ENCODE data around the gene TCEAL7. TPM values are rescaled to one million over a fixed set of nuclear protein-coding genes. Genes with fewer than 3 reads are reported as not detected.
"Not testable (repeated sequence)": the region's sequence is repeated elsewhere in the genome, so short reads cannot be mapped to it uniquely, and the experiment has no call there.

The TCEAL7 gene
- total RNA-seq, 1 donor from 2014 or later: not detected

DNA sequence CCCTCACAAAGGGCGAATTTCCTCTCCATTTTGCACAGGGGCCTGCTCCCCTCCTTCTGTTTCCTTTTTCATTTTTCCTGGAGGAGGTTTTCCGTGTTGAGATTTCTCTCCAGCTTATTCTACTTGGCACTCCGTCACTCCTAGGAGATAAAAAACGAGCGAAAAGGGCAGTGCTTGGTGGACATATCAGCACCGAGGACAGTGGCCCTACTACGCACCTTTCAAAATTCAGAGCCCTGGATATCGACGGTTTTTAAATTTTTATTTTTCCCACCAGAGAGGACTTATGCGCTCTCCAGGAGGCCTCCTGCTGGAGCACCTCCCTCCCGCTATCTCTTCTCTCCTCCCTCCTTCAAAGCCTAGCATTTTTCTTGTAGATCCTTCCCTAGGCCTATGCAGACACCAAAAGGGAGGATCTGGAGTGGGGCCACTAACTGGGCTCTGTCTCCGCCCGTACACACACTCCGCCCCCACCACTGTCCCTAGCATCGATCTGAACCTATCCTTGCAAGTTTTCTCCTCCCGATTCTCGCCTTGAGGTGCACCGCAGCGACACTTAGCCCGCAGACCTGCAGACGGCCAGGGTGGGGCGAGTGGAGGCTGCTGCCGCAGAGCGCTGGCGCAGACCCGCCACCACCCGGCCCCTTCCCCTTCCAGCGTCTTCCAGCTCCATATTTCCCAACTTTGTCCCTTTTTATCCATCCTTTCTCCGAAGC is 17.8 kb downstream of the TCEAL7 start:
- no peak for DNase-seq (ENCODE audit: low spot score in 2 of 2)
- intact Hi-C loops (cut with DNase I): no loop called here
- no peaks in the 10 kb centered on the region for H3K27me3 ChIP-seq

DNA sequence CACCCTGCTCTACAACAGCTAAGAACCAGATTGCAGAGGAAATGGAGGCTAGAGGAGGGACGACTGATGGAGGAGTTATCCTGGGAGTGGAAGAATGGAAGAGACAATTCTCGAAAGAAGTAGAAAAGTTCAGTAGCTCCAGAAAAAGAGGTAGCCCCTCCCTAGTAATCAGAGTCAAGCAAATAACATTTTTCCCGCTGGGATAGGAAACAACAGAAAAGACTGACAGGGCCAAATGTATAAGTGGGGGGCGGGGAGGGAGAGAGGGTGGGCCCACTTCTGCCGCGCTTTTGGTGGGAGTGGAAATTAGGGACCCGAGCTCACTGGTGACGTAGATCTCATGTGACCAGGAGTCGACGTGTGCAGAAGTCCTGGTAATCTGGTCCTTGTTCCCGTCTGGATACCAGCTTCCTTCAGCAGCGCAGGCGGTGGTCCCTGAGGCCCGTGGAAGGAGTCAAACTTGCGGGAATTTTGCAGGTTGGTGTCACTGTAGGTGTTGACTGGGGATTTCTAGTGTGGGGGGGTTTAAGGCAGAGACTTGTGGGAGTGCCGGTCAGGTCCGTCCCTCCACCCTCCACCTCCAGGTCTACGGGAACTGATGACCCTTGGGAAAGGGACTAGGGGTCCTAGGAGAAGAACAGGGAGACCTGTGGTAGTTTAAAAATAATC is 26.2 kb downstream of the TCEAL7 start, which contains the start of gene TCEAL9:
Gene TCEAL9, plus strand, starts transcription at position 377 of the 669 bp plus-strand sequence. CDS start 1,179 bp downstream, outside the sequence.
- Histone ChIP-seq H3K4me3 (peak within 1 kb of the TSS; percentile 68 to 72), H3K27ac (peak within 1 kb of the TSS; percentile 86 to 89), H3K36me3 (no peaks in the 10 kb centered on the region), H3K9me3 (no peaks in the 10 kb centered on the region), H3K27me3 (no peaks in the 10 kb centered on the region), H3K4me1 (no peaks in the 10 kb centered on the region)
- TF ChIP-seq, protein P1, sequence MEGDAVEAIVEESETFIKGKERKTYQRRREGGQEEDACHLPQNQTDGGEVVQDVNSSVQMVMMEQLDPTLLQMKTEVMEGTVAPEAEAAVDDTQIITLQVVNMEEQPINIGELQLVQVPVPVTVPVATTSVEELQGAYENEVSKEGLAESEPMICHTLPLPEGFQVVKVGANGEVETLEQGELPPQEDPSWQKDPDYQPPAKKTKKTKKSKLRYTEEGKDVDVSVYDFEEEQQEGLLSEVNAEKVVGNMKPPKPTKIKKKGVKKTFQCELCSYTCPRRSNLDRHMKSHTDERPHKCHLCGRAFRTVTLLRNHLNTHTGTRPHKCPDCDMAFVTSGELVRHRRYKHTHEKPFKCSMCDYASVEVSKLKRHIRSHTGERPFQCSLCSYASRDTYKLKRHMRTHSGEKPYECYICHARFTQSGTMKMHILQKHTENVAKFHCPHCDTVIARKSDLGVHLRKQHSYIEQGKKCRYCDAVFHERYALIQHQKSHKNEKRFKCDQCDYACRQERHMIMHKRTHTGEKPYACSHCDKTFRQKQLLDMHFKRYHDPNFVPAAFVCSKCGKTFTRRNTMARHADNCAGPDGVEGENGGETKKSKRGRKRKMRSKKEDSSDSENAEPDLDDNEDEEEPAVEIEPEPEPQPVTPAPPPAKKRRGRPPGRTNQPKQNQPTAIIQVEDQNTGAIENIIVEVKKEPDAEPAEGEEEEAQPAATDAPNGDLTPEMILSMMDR (IDR thresholded peaks at IDR 0.05): no peak
- DNase-seq (ENCODE audit: low spot score in 2 of 2): peak in 1 of 2 donors; percentile 79
- intact Hi-C loops (cut with DNase I): loop anchor here (1.0 to 10.0 kb wide), 4 partner anchors 21 to 331 kb away; partner anchors contain the start of genes BEX3, BEX4 and MORF4L2

More for the DNA sequence above, 17.8 kb downstream of the TCEAL7 start:
- Histone ChIP-seq H3K36me3 (no peaks in the 10 kb centered on the region), H3K9me3 (no peaks in the 10 kb centered on the region), H3K4me1 (no peaks in the 10 kb centered on the region), H3K4me3 (no peak overlapping the region), H3K27ac (no peak overlapping the region)
- TF ChIP-seq, protein P1 (IDR thresholded peaks at IDR 0.05): no peak

DNA sequence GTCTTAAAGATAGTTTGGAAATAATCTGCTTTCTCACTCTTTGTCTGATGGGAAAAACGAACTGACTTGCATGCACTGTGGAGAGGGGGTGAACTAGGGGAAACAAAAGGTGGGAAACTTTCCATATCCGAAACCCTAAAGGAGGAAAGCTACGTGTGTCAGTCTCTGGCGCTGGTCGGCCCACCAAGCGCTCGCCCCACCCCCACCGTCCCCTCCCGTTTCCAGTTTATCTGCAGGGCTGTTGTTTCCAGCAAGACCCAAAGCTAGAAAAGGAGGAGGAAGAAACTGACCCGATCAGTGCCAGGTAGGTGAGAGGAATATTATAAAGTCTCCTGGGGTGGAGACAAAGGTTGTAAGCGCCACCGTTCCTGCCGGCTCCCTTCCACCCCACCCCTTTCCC is 26.8 kb downstream of the TCEAL7 start:
- TF ChIP-seq, protein P1 (IDR thresholded peaks at IDR 0.05): no peak
- Histone ChIP-seq H3K27ac (peak overlapping the region; percentile 86 to 89), H3K4me3 (peak overlapping the region; percentile 68 to 72), H3K27me3 (no peaks in the 10 kb centered on the region), H3K36me3 (no peaks in the 10 kb centered on the region), H3K4me1 (no peaks in the 10 kb centered on the region), H3K9me3 (no peaks in the 10 kb centered on the region)
- intact Hi-C loops (cut with DNase I): loop anchor here (1.0 to 10.0 kb wide), 4 partner anchors 20 to 330 kb away; partner anchors contain the start of genes BEX3, BEX4 and MORF4L2
- DNase-seq (ENCODE audit: low spot score in 2 of 2): no peak

DNA sequence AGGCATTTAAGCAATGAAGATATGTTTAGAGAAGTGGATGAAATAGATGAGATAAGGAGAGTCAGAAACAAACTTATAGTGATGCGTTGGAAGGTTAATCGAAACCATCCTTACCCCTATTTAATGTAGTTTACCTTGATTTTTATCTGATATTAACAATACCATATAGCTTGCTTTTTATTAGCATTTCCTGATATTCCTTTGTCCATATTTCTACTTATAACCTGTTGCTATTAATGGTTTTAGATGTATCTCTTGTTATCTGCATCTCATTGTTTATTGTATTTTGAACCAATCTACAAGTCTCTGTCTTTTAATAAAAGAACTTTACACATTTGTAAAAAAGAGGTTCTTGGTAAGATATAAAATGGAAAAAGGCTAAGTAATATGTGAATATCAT is 27.8 kb downstream of the TCEAL7 start:
- H3K27ac ChIP-seq: no peak overlapping the region
- no peaks in the 10 kb centered on the region for H3K27me3 ChIP-seq
- peak overlapping the region; percentile 68 to 72 for H3K4me3 ChIP-seq
- TF ChIP-seq, protein P1 (IDR thresholded peaks at IDR 0.05): no peak
- H3K36me3 ChIP-seq: no peaks in the 10 kb centered on the region
- DNase-seq (ENCODE audit: low spot score in 2 of 2): no peak
- intact Hi-C loops (cut with DNase I): loop anchor here (2.0 to 10.0 kb wide), 3 partner anchors 19 to 329 kb away; partner anchors contain the start of genes BEX3, BEX4 and MORF4L2
- no peaks in the 10 kb centered on the region for H3K9me3 ChIP-seq
- H3K4me1 ChIP-seq: no peaks in the 10 kb centered on the region

DNA sequence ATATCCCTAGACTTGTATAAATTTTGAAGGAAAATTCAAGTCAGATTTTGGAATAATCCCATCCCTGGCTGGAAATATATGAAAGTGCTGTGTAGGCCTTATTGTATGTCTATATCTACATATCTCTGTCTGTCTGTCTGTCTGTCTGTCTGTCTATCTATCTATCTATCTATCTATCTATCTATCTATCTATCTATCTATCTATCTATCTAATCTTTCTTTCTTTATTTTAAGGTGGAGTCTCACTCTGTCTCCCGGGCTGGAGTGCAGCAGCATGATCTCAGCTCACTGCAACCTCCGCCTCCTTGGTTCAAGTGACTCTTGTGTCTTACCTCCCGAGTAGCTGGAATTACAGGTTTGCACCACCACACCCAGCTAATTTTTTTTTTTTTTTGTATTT is 29.6 kb downstream of the TCEAL7 start:
- H3K27me3 ChIP-seq; H3K36me3 ChIP-seq; H3K4me3 ChIP-seq; H3K9me3 ChIP-seq; DNase-seq (ENCODE audit: low spot score in 2 of 2); H3K27ac ChIP-seq; H3K4me1 ChIP-seq: not testable (repeated sequence)
- intact Hi-C loops (cut with DNase I): loop anchor here (10.0 kb wide), 1 partner anchor 145 kb away; the partner anchor contains the start of gene BEX4

DNA sequence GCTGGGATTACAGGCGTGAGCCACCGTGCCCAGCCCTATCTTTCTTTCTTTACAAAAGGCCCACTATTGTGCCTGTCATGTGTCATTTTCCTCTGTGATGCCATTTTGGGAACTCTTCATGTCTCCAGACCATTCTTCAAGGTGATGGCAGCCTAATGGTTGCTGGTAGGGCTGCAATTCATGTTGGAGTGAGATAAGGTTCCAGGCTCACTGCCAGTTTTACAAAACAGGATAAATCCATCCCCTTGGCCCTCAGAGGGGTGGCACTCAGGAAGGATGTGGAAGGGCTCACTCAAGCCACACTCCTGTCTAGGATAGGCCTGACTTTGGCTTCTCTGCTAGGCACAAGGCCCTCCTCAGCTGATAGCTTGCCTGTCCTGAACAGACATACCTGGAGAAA is 30.1 kb downstream of the TCEAL7 start:
- Histone ChIP-seq H3K27me3 (no peaks in the 10 kb centered on the region), H3K9me3 (no peaks in the 10 kb centered on the region), H3K27ac (no peak overlapping the region), H3K4me1 (no peaks in the 10 kb centered on the region), H3K4me3 (no peak overlapping the region), H3K36me3 (no peaks in the 10 kb centered on the region)
- intact Hi-C loops (cut with DNase I): no loop called here
- TF ChIP-seq, protein P1 (IDR thresholded peaks at IDR 0.05): no peak
- DNase-seq (ENCODE audit: low spot score in 2 of 2): no peak
